ENCODE measurements around the gene CHST11.

Gene CHST11

GRCh38 chr12:104662908-104663307 is 206.2 kb downstream of the CHST11 start:
- peak; percentile 90 for DNase-seq

GRCh38 chr12:104664351-104664750 is 207.6 kb downstream of the CHST11 start:
- no peak for DNase-seq

GRCh38 chr12:104665296-104665695 is 208.5 kb downstream of the CHST11 start:
- DNase-seq, result no peak

- no peak for DNase-seq
Measured at GRCh38 chr12:104667139-104667538, 210.4 kb downstream of the CHST11 start.

- DNase-seq, result no peak
Measured at GRCh38 chr12:104668274-104668718, 211.5 kb downstream of the CHST11 start.

- peak; percentile 79 for DNase-seq
Measured at GRCh38 chr12:104669089-104669721, 212.5 kb downstream of the CHST11 start.

- no peak for DNase-seq
Measured at GRCh38 chr12:104669851-104670337, 213.1 kb downstream of the CHST11 start.

GRCh38 chr12:104670439-104671408 is 214.0 kb downstream of the CHST11 start:
- DNase-seq, result no peak

GRCh38 chr12:104671409-104672095 is 214.8 kb downstream of the CHST11 start:
- no peak for DNase-seq

- DNase-seq, result no peak
Measured at GRCh38 chr12:104672096-104672445, 215.3 kb downstream of the CHST11 start.

GRCh38 chr12:104672501-104673265 is 215.9 kb downstream of the CHST11 start:
- DNase-seq, result no peak

- no peak for DNase-seq
Measured at GRCh38 chr12:104673294-104673693, 216.5 kb downstream of the CHST11 start.

GRCh38 chr12:104673696-104674482 is 217.1 kb downstream of the CHST11 start:
- no peak for DNase-seq

GRCh38 chr12:104676636-104677035 is 219.9 kb downstream of the CHST11 start:
- no peak for DNase-seq

- no peak for DNase-seq
Measured at GRCh38 chr12:104677441-104678089, 220.8 kb downstream of the CHST11 start.

GRCh38 chr12:104680070-104680469 is 223.3 kb downstream of the CHST11 start:
- DNase-seq, result peak; percentile 63

GRCh38 chr12:104680491-104680890 is 223.7 kb downstream of the CHST11 start:
- no peak for DNase-seq

- DNase-seq, result no peak
Measured at GRCh38 chr12:104681012-104681690, 224.4 kb downstream of the CHST11 start.

GRCh38 chr12:104682790-104683279 is 226.1 kb downstream of the CHST11 start:
- DNase-seq, result no peak

GRCh38 chr12:104683831-104684503 is 227.2 kb downstream of the CHST11 start:
- peak; percentile 25 for DNase-seq
